Measurements from ENCODE around the gene EML2.

The EML2 gene

DNA sequence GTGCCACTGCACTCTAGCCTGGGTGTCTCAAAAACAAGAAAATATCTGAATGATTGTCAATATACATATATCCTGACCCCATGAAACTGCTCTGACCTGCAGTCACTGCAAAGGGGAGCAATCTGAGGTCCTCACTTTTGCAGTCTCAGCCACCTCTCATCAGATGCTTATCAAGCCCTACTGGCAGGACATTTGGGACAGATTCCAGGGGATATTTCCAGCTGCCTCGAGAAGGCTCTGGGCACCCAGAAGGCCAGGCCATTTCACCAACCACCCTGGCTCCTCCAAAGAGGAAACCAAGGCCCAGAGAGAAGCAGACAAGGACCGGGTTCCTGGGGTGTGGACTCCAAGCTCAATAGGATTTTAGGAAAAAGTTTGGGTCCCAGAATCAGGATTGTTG lies 2.3 kb downstream of the EML2 start:
- TF ChIP-seq, protein P1, sequence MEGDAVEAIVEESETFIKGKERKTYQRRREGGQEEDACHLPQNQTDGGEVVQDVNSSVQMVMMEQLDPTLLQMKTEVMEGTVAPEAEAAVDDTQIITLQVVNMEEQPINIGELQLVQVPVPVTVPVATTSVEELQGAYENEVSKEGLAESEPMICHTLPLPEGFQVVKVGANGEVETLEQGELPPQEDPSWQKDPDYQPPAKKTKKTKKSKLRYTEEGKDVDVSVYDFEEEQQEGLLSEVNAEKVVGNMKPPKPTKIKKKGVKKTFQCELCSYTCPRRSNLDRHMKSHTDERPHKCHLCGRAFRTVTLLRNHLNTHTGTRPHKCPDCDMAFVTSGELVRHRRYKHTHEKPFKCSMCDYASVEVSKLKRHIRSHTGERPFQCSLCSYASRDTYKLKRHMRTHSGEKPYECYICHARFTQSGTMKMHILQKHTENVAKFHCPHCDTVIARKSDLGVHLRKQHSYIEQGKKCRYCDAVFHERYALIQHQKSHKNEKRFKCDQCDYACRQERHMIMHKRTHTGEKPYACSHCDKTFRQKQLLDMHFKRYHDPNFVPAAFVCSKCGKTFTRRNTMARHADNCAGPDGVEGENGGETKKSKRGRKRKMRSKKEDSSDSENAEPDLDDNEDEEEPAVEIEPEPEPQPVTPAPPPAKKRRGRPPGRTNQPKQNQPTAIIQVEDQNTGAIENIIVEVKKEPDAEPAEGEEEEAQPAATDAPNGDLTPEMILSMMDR (IDR thresholded peaks at IDR 0.05) = no peak

DNA sequence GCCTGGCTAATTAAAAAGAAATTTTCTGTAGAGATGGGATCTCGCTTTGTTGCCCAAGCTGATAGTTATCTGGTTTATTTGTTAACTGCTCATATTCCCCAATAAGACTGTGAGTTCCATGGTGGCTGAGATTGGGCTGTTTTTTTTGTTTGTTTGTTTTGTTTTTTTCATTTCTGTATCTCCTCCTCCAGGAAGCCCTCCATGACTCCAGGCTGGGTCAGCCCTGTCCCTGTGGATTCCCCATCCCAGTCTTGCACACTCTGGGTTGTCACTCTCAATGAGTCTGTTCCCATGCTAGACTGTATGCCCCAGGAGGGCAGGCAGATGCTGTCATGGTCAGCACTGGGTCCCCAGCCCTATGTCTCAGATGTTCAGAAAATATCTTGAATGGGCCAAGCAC lies 2.9 kb downstream of the EML2 start:
- TF ChIP-seq, protein P1 (IDR thresholded peaks at IDR 0.05) = no peak

DNA sequence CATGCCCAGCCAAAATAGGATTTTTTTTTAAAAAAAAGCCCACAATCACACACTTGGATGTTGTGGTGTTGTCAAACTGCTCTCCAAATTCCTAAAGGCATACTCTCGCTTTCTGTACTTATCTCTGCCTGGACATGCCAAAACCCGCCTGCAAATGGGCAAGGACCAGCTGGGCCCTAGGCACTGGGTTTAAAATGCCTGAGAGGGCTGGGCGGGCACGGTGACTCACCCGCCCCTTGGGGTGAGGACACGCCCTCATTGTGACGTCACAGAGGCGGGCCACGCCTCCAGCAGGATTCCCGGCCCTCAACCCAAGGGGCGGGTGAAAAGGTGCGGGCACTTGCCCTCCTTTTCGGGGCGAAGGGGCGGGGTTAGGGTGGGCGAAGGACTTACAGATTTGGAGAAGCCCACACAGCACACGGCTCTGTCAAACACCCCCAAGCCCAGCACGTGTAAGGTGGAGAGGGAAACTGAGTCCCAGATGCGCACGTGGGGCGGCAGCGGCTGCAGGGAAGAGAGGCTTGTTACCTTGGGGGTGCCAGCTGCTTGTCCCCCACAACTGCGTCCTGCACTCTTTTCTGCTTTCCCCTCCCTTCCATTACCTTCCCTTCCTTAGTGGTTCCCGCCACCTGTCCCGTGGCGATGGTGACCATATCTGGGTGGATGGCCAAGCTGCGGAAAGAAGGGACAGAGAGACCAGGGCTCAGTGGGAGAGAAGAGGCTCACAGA lies 6.6 kb downstream of the EML2 start:
- TF ChIP-seq, protein P1 (IDR thresholded peaks at IDR 0.05) = no peak

DNA sequence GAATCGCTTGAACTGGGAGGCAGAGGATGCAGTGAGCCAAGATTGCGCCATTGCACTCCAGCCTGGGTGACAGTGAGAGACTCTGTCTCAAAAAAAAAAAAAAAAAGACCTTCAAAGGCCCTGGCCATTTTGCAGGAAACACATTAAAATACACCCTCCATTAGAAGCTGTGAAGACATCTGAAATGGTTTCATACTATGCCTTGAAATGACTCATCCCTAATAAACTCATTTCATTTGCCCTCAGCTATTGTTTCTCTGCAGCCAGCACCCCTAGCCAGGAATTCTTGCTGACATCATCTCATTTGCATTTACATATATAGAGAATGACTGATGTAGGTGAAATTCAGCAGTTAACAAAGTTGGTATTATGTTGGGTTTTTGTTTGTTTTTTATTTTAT lies 8.7 kb downstream of the EML2 start:
- TF ChIP-seq, protein P1 (IDR thresholded peaks at IDR 0.05) = no peak

DNA sequence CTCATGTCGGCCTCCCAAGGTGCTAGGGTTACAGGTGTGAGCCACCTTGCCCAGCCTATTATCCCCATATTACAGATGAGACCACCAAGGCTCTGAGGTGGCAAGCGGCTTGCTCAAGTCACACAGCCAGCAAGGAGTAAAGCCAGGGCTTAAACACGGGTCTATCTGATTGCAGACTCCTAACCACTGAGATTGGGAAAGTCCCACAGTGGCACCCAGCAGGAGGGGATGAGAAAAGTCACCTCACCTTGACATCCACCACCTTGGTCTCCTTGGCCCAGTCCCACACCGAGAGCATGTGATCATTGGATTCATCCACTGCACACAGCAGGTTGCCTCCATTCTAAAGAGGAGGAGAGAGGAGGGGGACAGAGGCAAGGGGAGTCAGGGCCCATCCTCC lies 9.5 kb downstream of the EML2 start:
- TF ChIP-seq, protein P1 (IDR thresholded peaks at IDR 0.05) = no peak

DNA sequence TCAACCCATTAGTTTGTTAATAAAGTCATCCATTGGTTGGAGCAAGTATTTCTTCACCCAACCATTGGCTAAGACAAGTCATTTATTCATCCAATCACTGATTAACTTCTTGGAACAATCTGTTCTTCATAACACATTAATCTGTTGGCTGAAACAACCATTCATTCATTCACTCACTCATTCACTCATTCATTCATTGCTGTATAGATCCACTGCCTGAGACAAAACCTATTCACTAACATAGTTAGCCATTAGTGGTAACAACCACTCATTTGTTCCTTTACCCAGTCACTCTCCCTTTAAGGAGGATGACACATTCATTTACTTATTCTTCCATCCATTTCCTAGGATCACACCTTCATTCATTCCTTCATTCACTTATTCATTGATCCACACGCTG lies 15.2 kb downstream of the EML2 start:
- TF ChIP-seq, protein P1 (IDR thresholded peaks at IDR 0.05) = no peak

DNA sequence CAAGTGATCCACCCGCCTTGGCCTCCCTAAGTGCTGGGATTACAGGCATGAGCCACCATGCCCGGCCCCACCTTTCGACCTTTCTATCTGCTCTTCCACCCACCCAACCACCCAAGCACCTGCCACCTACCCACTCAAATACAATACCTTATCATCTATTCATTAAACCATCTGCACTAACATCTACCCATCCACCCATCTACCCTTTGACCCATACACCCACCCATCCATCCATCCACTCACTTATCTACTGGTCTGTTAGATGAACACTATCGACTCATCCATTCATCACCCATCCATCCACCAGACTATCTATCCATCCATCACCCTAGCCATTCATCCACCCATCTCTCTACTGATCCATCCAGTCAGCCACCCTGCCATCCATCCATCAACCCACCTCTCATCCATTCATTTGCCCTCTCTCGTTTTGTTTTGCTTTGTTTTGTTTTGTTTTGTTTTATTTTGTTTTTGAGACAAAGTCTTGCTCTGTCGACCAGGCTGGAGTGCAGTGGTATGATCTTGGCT lies 17.2 kb downstream of the EML2 start:
- TF ChIP-seq, protein P1 (IDR thresholded peaks at IDR 0.05) = no peak

Data from LNCAP (cell line).